DMS 273 (cell line): ENCODE data around the gene EML4.
"Not testable (repeated sequence)": the region's sequence is repeated elsewhere in the genome, so short reads cannot be mapped to it uniquely, and the experiment has no call there.

Experiments used
- DNase-seq: peaks from one replicate; lab custom pipeline; 2025; ENCODE audit not compliant: unreplicated experiment; lab: John Stamatoyannopoulos, UW

The EML4 gene

DNA sequence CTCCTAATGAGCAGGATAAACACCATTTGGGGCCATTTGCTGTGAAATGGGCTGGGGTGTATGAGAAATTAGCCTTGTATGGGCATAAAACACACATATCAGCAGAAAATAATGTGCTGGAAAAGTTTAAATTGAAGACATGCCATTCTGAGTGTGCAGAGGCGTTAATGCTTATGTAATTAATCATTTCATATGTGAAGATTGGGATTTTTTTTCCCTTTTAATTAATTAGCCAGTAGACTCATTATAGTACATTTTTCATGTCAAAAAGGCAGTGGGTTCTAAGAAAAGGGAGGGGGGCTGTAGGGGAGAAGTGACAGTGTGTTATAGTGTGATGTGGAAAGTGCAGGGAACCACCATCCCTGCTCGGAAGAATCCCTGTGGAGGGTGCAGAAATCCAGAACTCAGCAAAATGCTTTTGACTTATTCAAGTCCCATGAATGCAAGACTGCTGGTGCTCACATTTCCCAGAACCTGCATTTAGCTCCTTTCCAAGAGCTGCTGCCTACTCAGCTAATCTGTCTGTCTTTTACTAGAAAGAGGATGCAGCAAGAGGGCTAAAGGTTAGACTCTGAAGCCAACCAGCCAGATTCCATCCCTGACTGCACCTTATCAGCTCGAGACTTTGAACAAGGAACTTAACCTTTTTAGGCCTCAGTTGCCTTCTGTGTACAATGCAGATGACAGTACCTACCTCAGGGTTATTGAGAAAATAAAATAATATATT is 203.5 kb downstream of the EML4 start:
- DNase-seq = peak; percentile 61

DNA sequence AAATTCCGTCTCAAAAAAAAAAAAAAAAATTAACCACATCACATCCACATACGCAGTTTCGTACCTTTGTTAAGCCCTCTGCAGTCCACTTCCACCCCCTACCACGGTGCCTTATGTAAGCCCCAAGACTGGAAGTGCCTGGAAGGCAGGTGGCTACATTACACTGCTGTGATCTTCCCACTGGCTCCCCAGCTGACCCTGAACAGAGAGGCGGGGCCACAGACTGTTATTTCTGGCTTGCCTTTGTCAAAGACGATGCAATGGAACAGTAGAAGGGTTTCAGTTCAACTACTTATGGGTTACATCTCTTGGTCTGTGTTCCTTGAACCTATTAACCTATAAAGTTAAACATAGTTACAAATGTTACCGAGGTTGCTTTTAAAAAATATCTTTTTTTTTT is 207.6 kb downstream of the EML4 start:
- DNase-seq = peak; percentile 19

DNA sequence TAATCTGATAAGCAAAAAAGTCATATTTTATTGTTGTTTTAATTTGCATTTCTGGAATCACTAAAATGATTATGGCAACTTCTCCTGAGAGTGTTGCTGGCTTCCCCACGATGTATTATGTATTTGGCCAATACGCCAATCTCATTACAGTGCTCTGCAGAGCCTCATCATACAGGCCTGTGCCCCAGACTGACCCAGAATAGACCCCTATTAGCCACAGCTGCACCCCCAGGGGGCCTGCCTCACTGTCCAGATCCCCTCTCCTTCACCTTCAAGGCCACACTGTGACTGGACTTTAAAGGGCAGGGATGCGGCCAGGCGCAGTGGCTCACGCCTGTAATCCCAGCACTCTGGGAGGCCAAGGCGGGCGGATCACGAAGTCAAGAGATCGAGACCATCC is 209.3 kb downstream of the EML4 start:
- no peak for DNase-seq

DNA sequence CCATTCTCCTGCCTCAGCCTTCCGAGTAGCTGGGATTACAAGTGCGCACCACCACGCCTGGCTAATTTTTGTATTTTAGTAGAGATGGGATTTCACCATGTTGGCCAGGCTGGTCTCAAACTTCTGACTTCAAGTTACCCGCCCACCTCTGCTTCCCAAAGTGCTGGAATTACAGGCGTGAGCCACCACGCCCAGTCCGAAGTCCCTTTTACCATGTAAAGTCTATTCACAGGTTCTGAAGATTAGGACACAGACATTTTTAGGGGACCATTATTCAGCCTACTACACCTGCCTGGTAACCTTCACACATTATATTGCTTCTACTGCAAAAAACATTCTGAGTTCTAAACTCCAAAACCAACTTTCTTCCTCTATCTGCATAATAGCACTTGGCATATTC is 210.9 kb downstream of the EML4 start:
- not testable (repeated sequence) for DNase-seq

DNA sequence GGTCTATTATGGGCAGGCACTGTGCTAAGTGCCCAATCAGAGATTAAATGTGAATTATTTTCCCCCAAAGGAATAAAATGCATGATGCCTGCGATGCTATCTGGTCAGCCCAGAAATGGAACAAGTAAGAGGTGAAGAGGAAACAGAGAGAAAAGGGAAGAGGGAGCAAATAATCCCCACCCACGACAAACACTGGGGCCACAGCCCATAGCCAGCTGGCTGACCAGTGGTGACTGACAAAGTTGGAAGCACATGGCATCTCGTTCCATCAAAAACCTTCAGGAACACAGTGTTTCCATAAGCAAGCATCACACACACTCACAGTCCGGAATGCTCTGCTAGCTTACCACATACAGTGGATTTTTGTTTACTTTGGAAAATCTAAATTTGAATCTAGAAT is 213.0 kb downstream of the EML4 start:
- no peak for DNase-seq
